Ascending aorta (tissue), 2 donors: ENCODE measurements around the gene RIGI. TPM values are rescaled to one million over a fixed set of nuclear protein-coding genes. Genes with fewer than 3 reads are reported as not detected.

Experiments
- DNase-seq, 2 donors: peaks; one replicate each; pipeline ENCODE4 v3.0.0-alpha.2; 2019; ENCODE audit warnings: low spot score in 2 of 2
- H3K27ac ChIP-seq, 2 donors: fragments of 200-600 bp; sonication (generic); one replicate each; pipeline ENCODE4 v1.5.1; 2016 to 2017; ENCODE audit warnings: mild to moderate bottlenecking in 1 of 2
- H3K27me3 ChIP-seq: fragments of 200-600 bp; sonication (generic); one replicate; pipeline ENCODE4 v1.5.1; 2017
- H3K36me3 ChIP-seq, 2 donors: fragments of 200-600 bp; sonication (generic); one replicate each; pipeline ENCODE4 v1.5.1; 2016
- H3K4me1 ChIP-seq, 2 donors: fragments of 200-600 bp; sonication (generic); one replicate each; pipeline ENCODE4 v1.5.1; 2016 to 2017; ENCODE audit warnings: mild to moderate bottlenecking in 1 of 2
- H3K4me3 ChIP-seq, 2 donors: fragments of 200-600 bp; sonication (generic); one replicate each; pipeline ENCODE4 v1.5.1; 2016 to 2017; ENCODE audit warnings: mild to moderate bottlenecking in 1 of 2
- H3K9me3 ChIP-seq, 2 donors: fragments of 200-600 bp; sonication (generic); one replicate each; pipeline ENCODE4 v1.5.1; 2016
- intact Hi-C: fragments of 100-400 bp; cut with DNase I; formaldehyde crosslinking; loops from one replicate; pipeline ENCODE4 v1.15.1; 2023
- total RNA-seq: library from RNA; depleted of rRNA; stranded (reverse); fragments of >200 nt; gene quantifications from one replicate; pipeline ENCODE4 v1.1.0, GENCODE V29; 2016
- TF ChIP-seq, protein P1 (sequence below), 3 experiments: fragments of 200-600 bp in 2 of 3; fragments of 450-650 bp in 1 of 3; sonication (generic) in 2 of 3; IDR thresholded peaks; one replicate each; pipeline ENCODE4 v1.5.1; 2016 to 2019; ENCODE audit warnings: antibody characterized with exemption in 3 of 3, mild to moderate bottlenecking in 1 of 3, moderate library complexity in 1 of 3

RIGI gene
- 1.9 TPM for total RNA-seq

DNA sequence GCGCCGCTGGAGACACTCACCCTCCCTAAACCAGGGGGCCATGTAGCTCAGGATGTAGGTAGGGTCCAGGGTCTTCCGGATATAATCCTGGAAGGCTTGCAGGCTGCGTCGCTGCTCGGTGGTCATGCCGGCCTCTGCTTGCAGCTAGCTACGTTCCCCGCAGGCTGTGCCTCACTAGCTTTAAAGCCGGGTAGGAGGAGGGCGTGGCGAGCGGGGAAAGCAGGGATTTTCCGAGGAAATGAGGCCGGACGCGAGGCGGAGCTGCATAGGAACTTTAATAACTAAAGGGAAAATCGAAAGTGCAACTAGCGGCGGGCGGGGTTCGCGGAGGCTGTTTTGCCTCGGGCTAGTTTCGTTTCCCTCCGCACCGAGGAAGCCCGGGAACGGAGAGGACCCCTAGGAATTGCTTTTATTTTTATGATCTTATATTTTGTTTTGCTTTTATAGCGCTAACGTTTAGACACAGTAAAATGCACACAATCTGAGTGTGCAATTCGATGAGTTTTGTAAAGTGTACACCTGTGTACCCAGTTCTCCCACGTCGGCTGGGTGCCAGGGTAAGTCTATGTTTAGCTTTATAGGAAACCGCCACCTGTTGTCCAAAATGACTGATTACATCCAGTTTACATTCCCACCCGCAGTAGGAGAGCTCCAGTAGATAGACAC is at the start of gene RIGI:
TSS of gene RIGI (minus strand) at position 156 of the 666 bp plus-strand sequence. CDS start at position 126, 30 bp downstream.
- Histone ChIP-seq H3K4me1 (peaks cover 7 to 17% of the 10 kb centered on the region in 2 donors), H3K27ac (peak within 1 kb of the TSS; percentile 78 to 79), H3K36me3 (no peaks in the 10 kb centered on the region), H3K9me3 (no peaks in the 10 kb centered on the region), H3K4me3 (peak within 1 kb of the TSS; percentile 71 to 78), H3K27me3 (no peaks in the 10 kb centered on the region)
- peak; percentile 72 to 97 for DNase-seq
- TF ChIP-seq, protein P1, sequence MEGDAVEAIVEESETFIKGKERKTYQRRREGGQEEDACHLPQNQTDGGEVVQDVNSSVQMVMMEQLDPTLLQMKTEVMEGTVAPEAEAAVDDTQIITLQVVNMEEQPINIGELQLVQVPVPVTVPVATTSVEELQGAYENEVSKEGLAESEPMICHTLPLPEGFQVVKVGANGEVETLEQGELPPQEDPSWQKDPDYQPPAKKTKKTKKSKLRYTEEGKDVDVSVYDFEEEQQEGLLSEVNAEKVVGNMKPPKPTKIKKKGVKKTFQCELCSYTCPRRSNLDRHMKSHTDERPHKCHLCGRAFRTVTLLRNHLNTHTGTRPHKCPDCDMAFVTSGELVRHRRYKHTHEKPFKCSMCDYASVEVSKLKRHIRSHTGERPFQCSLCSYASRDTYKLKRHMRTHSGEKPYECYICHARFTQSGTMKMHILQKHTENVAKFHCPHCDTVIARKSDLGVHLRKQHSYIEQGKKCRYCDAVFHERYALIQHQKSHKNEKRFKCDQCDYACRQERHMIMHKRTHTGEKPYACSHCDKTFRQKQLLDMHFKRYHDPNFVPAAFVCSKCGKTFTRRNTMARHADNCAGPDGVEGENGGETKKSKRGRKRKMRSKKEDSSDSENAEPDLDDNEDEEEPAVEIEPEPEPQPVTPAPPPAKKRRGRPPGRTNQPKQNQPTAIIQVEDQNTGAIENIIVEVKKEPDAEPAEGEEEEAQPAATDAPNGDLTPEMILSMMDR (IDR thresholded peaks at IDR 0.05), result peak; percentile 16 to 35 (median 29)
- intact Hi-C loops, result loop anchor here (1.0 to 10.0 kb wide), 3 partner anchors 26 to 91 kb away; partner anchors contain the start of genes NDUFB6, SMIM27 and TOPORS

DNA sequence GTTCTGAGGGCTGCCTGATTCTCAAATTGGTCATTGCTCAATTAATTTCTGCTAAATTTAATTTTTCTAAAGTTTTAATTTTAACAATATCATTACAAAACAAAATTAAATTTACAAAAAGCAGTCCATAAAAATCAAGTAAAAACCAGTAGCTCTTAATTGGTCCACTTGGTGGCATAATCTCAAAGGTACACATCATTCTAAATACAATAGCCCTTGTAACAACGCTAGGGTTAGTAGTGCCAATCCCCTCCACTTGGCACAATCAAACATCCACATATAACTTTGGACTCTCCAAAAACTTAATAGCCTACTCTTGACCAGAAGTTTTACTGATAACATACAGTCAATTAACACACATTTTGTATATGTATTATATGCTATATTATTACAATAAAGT is 48.9 kb upstream of the RIGI start:
- Histone ChIP-seq H3K4me3 (no peak overlapping the region), H3K4me1 (peaks cover 0 to 12% of the 10 kb centered on the region in 2 donors), H3K9me3 (no peaks in the 10 kb centered on the region), H3K27ac (no peak overlapping the region), H3K36me3 (no peaks in the 10 kb centered on the region), H3K27me3 (no peaks in the 10 kb centered on the region)
- intact Hi-C loops, result loop anchor here (5.0 kb wide), 1 partner anchor 143 kb away; no protein-coding TSS in a partner anchor
- TF ChIP-seq, protein P1 (IDR thresholded peaks at IDR 0.05), result no peak
- no peak for DNase-seq

DNA sequence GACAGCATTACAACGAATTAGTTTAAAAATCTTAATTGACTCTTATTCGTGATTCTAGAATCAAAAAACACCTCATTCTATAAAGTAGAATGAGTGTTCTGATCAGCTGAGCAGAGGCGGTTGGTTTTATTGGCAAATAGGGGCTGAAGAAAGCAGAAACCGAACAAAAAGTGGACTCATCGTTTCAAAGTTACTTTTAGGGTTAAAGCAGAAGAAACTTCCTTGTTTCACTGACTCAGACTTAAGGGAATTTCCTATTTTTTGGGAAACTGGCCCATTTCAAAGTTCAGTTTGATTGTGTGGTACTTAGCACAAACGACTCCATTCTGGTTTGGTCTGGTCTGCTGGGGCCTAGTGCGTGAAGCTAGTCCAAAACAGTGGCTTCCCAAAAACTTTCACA is 47.8 kb upstream of the RIGI start:
- Histone ChIP-seq H3K4me1 (peaks cover 0 to 12% of the 10 kb centered on the region in 2 donors), H3K36me3 (no peaks in the 10 kb centered on the region), H3K27ac (peak overlapping the region; percentile 82 to 91), H3K27me3 (no peaks in the 10 kb centered on the region), H3K4me3 (peak overlapping the region in 1 of 2 donors; percentile 93), H3K9me3 (no peaks in the 10 kb centered on the region)
- intact Hi-C loops, result loop anchor here (1.0 to 2.0 kb wide), 4 partner anchors 22 to 427 kb away; partner anchors contain the start of genes ACO1, APTX, RIGI and SMIM27
- TF ChIP-seq, protein P1 (IDR thresholded peaks at IDR 0.05), result no peak
- DNase-seq, result no peak

DNA sequence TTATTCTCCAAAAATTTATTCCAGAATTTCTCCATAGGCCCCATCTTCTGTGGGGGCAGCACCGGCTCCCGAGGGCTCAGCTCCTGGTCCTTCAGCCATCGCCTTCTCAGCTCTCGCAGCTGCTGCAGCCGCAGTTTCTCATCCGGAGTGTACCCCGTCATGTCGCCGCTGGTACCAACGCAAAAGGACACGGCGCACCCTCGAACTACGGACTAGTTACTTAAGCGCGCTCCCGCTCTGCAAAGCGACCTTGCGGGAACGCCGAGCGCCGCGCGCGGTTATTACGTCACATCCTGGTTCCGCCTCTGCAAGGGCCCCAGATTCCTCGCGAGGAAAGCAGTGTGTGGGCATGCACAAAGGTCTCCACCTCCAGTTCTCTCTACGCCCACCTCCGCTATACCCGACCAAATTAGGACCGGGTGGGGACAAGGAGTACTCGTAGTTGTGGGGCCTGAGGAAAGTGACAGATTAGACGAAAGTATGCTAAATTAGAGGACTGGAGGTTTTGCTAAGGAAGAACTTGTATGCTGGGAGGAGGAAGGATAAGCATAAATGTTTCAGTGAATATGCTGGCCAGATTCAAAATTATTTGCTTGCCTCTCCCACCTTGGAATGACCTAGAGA is 47.0 kb upstream of the RIGI start, which contains the start of gene NDUFB6:
TSS of gene NDUFB6 (minus strand) at position 260 of the 624 bp plus-strand sequence. CDS start at position 161, 99 bp downstream.
- H3K4me1 ChIP-seq, result peaks cover 0 to 12% of the 10 kb centered on the region in 2 donors
- H3K9me3 ChIP-seq, result no peaks in the 10 kb centered on the region
- intact Hi-C loops, result loop anchor here (1.0 to 2.0 kb wide), 4 partner anchors 21 to 428 kb away; partner anchors contain the start of genes ACO1, APTX, RIGI and SMIM27
- no peaks in the 10 kb centered on the region for H3K36me3 ChIP-seq
- H3K27ac ChIP-seq, result peak within 1 kb of the TSS; percentile 82 to 91
- H3K4me3 ChIP-seq, result peak within 1 kb of the TSS; percentile 66 to 93
- DNase-seq, result peak; percentile 54 to 97
- TF ChIP-seq, protein P1 (IDR thresholded peaks at IDR 0.05), result no peak
- H3K27me3 ChIP-seq, result no peaks in the 10 kb centered on the region

DNA sequence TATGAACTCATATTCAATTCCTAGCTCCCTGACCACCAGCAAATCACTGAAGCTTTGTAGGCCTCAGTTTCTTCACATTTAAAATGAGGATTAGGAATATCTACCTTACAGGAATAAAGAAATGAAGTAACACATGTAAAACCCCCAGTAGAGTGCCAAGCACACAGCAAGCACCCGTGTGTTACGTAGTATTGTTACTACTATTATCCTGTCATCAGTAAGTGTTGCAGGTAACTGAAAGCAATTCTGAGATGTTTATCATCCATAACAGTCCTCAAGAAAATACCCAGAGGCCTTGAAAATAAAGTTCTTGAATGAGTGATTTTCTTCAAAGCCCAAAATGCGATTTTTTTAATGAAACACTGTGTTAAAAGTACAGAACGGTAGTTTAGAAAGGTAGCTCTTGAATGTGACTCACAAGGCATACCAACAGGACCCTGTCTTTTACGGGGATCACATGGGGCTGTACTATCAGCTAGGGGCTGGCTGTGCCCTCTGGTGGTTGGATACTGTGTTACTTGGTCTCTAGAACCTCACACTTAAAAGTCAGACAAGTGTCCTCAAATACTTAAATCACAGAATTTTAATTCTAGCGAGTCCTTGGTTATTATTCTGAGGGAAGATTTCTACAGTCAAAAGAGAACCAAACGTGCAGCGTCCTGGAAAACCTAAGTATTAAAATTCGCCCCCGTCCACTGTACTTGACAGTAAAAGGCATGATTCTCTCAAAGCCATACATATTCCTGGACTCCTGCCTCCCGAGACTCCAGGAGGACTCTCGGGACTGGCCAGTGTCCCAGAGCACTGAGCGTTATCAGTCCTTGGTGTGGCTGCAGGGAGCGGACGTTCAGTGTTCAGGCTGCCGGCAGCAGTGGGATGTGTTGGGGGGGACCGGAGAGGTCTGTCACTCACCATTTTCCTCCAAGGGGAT is 46.2 kb upstream of the RIGI start:
- peak overlapping the region; percentile 82 to 91 for H3K27ac ChIP-seq
- TF ChIP-seq, protein P1 (IDR thresholded peaks at IDR 0.05), result peak; percentile 32 to 53 (median 34)
- intact Hi-C loops, result loop anchor here (2.0 kb wide), 2 partner anchors 45 to 429 kb away; partner anchors contain the start of genes APTX and RIGI
- no peaks in the 10 kb centered on the region for H3K9me3 ChIP-seq
- peak overlapping the region; percentile 66 to 93 for H3K4me3 ChIP-seq
- peak in 1 of 2 donors; percentile 81 for DNase-seq
- H3K36me3 ChIP-seq, result peaks cover 0 to 6% of the 10 kb centered on the region in 2 donors
- H3K4me1 ChIP-seq, result peaks cover 0 to 12% of the 10 kb centered on the region in 2 donors
- no peaks in the 10 kb centered on the region for H3K27me3 ChIP-seq
